ENCODE data around the gene NRAS. TPM values are rescaled to one million over a fixed set of nuclear protein-coding genes. Genes with fewer than 3 reads are reported as not detected.

The NRAS gene
- polyA plus RNA-seq, 12 donors = 48.6 to 64.6 (median 60.4) TPM; not detected in 1

GRCh38 chr1:114691061-114691460 is 25.5 kb downstream of the NRAS start:
- DNase-seq = no peak

GRCh38 chr1:114690148-114690547 is 26.4 kb downstream of the NRAS start:
- DNase-seq = no peak

- DNase-seq = no peak
Observed at GRCh38 chr1:114688526-114688925, 28.0 kb downstream of the NRAS start.

- DNase-seq = no peak
Observed at GRCh38 chr1:114685851-114686250, 30.7 kb downstream of the NRAS start.

GRCh38 chr1:114677691-114678090 is 38.9 kb downstream of the NRAS start:
- DNase-seq = no peak

GRCh38 chr1:114676115-114676514 is 40.5 kb downstream of the NRAS start:
- no peak for DNase-seq

- no peak for DNase-seq
Observed at GRCh38 chr1:114671939-114672275, 44.7 kb downstream of the NRAS start.

GRCh38 chr1:114671011-114671938 is 45.3 kb downstream of the NRAS start:
- peak; percentile 9 for DNase-seq

GRCh38 chr1:114670083-114671010 is 46.2 kb downstream of the NRAS start:
- peak; percentile 95 for DNase-seq

GRCh38 chr1:114669562-114670082 is 46.9 kb downstream of the NRAS start, which contains the start of gene DENND2C:
Gene DENND2C, minus strand, starts transcription at chr1:114670049. Its CDS starts 44,065 bp downstream, at chr1:114625984.
- no peak for DNase-seq

- DNase-seq = peak; percentile 6
Observed at GRCh38 chr1:114668784-114669561, 47.6 kb downstream of the NRAS start.

- DNase-seq = no peak
Observed at GRCh38 chr1:114668373-114668772, 48.2 kb downstream of the NRAS start.

GRCh38 chr1:114666954-114667353 is 49.6 kb downstream of the NRAS start:
- DNase-seq = no peak

GRCh38 chr1:114660238-114660637 is 56.3 kb downstream of the NRAS start:
- no peak for DNase-seq

Other genes with a start within 250 kb of the NRAS start
- 10 to 100 TPM; 17.4 to 98.9 (median 24.7) TPM for gene TRIM33, start 205.6 kb downstream of the NRAS start, polyA plus RNA-seq (ENCODE audit: insufficient read length in 12 of 12)
- 10 to 100 TPM in 11 of 12 donors, not detected in 1; 18.4 to 41.8 (median 28.8) TPM for gene BCAS2, start 135.2 kb downstream of the NRAS start, polyA plus RNA-seq (ENCODE audit: insufficient read length in 12 of 12)
- gene DENND2C, start 46.7 kb downstream of the NRAS start, polyA plus RNA-seq (ENCODE audit: insufficient read length in 12 of 12) = 10 to 100 TPM in 5 of 12 donors, 1 to 10 TPM in 6, not detected in 1; 3.8 to 14.0 (median 8.3) TPM
- 100 to 1,000 TPM in 6 of 12 donors, 10 to 100 TPM in 5, not detected in 1; 28.6 to 217 (median 114) TPM for gene AMPD1, start 21.2 kb downstream of the NRAS start, polyA plus RNA-seq (ENCODE audit: insufficient read length in 12 of 12)
- 100 to 1,000 TPM; 211 to 622 (median 473) TPM for gene CSDE1, start 41.2 kb upstream of the NRAS start, polyA plus RNA-seq (ENCODE audit: insufficient read length in 12 of 12)
- gene SIKE1, start 63.9 kb upstream of the NRAS start, polyA plus RNA-seq (ENCODE audit: insufficient read length in 12 of 12) = 10 to 100 TPM in 11 of 12 donors, not detected in 1; 18.9 to 39.7 (median 33.4) TPM
- gene SYCP1, start 138.1 kb upstream of the NRAS start, polyA plus RNA-seq (ENCODE audit: insufficient read length in 12 of 12) = under 1 TPM in 2 of 12 donors, not detected in 10; 0.14 to 0.25 TPM

All from muscle of arm (tissue), 12 donors.